ENCODE measurements around the gene RPRML. TPM values are rescaled to one million over a fixed set of nuclear protein-coding genes. Genes with fewer than 3 reads are reported as not detected.
"Not testable (repeated sequence)": the region's sequence is repeated elsewhere in the genome, so short reads cannot be mapped to it uniquely, and the experiment has no call there.

The RPRML gene
- total RNA-seq, result 0.09 TPM in 1 of 2 replicates, not detected in the other

DNA sequence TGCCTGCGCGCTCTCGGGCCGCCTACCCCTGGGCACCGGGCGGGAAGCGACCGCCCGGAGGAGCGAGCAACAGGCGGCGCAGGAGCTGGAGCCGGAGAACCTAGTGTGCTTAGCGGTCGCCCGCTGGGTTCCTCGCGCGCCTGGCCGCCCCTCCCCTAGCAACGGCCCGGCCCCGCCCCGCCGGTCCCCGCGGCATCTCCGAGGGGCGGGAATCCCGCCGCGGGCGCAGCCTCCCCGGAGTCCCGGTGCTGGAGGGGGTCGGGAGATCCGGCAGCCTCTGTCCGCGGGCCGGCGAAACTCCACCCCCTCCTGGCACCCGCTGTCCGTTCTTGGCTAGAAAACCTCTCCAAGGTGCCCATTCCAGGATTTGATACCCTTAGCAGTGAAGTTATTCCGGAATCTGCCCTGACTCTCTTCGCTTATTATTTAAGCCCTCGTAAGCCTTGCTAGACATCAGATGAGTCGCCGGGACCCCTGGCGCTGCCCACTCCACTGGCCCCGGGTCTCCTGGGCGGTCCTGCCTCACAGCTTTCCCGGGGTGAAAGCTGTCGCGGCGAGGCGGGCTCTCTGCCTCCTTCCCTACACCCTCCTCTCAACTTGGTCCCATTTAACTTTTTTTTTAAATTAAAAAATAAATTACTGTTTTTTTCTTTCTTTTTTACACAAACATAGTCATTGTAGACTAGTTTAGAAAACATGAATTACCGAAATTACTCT is at the start of gene RPRML:
Gene RPRML (minus strand): TSS at position 107 of the 717 bp plus-strand sequence. CDS start 246 bp downstream, outside the sequence.
- peak; percentile 43 for DNase-seq

DNA sequence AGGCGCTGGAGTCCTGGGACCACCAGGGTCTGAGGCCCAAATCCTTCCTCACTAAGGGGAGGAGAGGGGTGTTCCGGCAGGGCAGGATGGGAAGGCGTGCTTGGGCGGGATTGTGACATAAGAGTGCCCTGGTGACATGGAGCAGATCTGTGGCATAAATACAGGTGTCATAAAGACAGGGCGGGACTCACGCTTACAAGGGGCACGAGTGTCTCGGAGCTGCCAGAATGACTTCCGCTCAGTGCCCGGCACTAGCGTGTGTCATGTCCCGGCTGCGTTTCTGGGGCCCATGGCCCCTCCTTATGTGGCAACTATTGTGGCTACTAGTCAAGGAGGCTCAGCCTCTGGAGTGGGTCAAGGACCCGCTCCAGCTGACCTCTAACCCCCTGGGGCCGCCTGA is 37.9 kb upstream of the RPRML start:
- DNase-seq, result not testable (repeated sequence)

DNA sequence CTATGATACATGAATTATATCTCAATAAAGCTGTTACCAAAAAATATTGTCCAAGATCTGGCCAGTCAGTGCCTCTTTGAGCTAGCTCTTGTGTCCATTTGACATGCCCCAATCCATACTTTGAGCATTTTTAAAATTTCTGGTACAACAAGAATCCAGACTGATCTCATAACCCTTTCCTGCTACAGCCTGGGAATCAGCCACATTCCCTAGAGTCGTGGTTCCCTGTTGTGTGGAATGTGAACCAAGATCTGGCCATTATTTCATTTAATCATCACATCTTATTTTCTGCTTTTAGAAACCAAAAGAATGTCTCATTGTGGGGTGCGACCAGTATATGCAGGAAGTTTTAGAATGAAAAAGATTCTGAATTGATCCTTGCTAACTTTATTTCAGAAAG is 34.3 kb upstream of the RPRML start:
- DNase-seq, result no peak

DNA sequence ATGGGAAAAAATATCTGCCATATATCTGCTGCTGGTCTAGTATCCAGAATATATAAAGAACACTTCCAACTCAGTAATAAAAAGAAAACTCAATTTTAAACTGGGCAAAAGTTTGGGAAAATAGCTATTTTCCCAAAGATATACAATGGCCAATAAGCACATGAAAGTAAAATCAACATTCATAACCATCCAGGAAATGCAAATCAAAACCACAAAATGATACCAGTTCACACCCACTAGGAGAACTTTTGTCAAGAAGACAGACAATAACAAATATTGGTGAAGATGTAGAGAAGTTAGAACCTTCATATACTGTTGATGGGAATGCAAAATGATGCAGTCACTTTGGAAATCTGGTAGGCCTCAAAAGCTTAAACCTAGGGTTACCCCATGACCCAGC is 33.4 kb upstream of the RPRML start:
- no peak for DNase-seq

DNA sequence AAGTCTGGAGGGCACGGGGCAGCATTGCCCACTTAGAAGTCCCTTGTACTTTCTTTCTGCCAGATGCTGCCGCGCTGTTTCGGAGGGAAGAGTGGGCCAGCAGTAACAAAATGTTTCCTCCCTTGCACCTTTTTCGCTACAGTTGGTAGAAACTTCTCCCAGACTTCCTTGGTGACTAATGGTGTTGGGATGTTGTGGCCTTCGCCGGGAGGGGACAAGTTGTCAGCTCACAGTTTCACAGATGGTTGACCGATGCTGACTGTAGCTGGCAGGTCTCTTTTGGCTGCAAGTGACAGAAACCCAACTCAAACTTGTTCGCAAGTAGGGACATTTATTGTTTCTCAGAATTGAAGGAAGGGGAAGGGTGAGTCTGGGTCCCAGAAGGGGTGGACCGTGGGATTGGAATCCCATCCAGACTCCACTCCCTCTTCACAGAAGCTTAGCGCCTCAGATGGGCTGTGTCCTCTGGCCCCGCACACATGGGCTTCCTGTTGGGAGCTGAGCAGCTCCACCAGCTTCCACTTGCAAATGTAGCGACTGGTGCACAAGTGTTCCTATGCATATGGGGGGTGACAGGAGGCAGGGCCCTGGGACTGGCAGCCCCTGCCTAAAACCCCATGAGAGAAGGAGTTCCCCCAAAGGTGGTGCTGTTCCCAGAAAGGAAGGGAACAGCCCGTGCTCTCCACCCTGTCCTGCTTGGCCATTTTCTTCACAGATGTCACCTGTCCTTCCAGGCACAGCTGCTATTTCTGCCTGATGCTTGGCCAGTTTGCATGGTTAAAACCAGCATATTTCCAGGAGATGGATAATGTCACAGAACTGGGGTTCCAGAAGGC is 30.9 kb upstream of the RPRML start:
- DNase-seq, result no peak

DNA sequence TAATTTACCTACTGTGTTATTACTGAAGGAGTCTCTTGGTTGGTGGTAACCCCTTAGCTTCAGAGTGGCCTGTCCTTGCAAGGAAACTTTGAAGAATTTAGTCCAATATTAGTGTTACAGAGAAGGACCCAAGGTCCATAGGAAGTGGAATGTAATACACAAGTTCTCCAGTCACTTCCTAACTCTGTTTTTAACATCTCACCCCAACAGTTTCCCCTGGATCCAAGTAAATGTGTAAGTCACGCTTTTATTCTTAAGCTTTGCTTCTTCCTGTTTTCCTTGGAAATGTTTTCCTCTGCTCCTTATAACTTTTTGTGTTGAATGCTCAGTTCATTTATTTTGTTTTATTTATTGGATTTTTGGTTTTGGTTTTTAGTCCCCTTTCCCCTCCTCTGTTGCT is 25.9 kb upstream of the RPRML start:
- DNase-seq, result peak; percentile 50

DNA sequence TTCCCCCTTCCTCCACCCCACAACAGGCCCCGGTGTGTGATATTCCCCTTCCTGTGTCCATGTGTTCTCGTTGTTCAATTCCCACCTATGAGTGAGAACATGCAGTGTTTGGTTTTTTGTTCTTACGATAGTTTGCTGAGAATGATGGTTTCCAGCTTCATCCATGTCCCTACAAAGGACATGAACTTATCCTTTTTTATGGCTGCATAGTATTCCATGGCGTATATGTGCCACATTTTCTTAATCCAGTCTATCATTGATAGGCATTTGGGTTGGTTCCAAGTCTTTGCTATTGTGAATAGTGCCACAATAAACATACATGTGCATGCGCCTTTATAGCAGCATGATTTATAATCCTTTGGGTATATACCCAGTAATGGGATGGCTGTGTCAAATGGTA is 24.8 kb upstream of the RPRML start:
- not testable (repeated sequence) for DNase-seq

DNA sequence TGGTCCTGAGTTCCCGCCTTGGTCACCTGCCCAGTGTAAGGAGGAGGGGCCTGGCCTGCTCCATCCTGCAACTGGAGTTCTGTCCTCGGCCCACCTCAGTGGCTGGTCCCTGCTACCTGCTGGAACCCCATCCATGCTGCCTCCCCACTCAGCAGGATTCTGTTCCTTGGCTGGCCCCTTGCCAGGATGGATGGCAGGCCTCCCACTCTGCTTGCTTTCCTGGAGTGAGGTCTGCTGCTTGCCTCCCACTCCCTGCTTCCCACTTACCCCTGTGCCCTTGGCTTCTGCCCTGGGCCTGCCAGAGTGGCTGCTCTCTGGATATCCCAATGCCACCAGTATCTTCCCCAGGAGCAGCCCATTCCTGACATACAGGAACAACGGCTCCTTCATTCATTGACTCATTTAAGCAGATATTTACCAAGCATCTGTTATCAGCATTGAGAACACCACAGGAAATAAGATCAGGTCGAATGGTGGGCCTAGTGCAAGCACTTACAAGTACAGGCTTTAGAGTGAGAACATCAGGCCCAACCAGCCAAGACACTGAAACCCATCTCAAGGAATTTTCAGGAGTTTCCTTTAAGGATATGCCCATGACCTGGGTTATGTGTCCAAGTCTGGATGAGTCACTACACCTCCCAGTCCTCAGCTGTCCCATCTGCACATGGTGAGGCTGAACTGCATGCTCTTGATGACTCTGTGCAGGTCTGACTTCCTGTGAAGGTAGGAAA is 17.0 kb upstream of the RPRML start:
- peak; percentile 85 for DNase-seq

DNA sequence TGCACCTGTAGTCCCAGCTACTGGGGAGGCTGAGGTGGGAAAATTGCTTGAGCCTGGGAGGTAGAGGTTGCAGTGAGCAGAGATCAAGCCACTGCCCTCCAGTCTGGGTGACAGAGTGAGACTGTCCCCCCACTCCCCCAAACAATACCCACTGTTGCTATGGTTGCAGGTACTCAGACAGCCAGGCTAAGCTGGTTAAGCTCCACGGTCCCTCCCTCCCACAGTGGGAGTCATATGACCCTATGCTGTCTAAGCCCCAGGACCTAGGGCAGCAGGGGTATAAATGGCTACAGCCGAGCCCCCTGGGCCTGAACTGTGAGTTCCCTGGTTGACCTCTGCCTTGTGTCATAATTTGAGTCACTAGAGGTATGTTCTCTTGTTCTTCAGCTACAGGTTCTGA is 15.9 kb upstream of the RPRML start:
- DNase-seq, result no peak

DNA sequence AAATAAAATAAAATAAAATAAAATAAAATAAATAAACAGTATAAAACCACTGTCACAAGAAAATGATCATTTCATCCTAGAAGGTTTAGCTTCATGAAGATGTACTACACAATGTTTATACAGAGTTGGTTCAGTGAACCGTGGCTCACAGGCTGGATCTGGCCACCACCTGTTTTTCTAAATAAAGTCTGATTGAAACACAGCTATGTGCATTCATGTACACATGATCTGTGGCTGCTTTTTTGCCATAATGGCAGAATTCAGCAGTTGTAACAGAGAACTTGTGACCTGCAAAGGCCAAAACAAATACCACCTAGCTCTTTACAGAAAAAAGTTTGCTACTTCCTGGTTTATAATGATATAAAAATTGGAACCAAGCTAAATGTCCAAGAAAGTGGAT is 12.6 kb upstream of the RPRML start:
- DNase-seq, result no peak

DNA sequence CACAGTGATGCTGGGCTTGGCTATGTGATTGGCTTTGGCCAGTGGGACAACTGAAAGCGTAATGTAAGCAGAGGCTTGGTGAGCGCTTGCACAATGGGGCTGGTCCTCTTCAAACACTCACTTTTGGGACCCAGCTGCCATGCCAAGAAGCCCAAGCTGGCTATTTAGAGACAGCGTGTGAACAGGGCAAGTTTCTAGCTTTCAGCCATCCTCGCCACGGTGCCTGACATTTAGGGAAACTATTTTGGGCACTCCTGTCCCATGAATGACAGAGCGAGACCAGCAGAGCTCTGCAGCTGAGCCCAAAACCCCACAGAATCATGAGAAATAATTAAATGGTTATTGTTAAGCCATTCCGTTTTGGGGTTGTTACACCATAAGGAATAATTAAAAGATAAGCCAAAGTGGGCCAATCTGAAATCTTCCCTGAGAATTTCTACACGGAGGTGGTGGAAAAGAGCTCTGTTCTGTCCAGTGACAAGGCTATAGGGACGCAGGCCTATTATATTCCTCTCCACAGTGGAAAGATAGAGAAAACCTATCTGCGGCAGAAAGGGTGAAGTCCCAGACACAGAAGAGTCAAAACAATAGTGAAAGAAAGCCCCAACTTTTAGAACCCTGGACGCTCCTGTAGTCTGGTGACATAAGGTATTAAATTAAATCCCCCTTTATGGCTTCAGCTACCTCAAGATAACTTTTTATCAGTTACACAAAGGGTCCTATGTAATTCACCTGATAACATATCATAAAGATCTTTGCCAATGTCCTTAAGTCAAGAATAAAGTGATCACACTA is 10.8 kb upstream of the RPRML start:
- DNase-seq, result no peak

DNA sequence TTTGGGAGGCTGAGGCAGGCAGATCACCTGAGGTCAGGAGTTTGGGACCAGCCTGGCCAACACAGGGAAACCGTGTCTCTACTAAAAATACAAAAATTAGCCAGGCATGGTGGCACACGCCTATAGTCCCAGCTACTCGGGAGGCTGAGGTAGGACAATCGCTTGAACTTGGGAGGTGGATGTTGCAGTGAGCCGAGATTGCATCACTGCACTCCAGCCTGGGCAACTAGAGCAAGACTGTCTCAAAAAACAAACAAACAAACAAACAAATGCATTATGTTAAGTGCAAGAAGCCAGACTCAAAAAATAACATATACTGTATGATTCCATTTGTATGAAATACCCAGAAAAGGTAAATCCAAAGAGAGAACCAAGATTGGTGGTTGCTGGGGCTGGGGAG is 8.9 kb upstream of the RPRML start:
- DNase-seq, result not testable (repeated sequence)

DNA sequence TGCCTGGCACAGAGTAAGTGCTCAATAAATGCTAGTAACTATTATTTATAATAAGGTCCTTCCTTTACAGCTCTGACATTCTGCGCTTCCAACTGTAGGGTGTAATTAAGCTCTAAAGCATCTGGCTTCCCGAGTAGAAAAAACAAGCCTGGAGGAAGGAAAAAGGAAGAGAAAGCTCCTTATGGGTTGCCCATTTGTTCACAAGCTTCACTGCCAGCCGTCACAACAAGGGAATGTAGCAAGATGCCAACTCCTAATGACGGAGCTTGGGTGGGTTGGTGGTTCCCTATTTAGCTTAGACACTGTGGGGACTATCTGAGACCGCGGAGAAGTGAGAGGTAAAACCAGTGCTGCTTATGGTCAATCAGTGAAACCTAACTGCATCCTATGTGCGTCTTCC is 7.3 kb upstream of the RPRML start:
- DNase-seq, result peak; percentile 27

DNA sequence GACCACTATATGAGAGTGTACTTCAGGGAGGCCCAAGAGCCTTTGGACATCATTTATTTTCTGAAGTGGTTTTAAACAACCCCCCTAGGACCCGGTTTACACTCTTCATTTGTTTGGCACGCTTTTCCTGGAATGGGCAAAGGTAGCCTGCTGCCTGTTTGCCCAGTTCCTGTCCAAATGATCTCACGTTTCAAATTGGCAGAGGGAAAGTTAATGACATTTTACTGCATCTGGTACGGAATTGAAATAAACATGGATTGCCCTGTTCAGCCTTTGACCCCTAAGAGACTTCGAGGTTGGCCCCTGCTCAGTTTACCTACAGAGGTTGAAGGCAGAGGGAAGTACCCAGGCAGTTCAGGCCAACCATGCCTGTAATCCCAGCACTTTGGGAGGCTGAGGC is 5.8 kb upstream of the RPRML start:
- DNase-seq, result peak; percentile 78

DNA sequence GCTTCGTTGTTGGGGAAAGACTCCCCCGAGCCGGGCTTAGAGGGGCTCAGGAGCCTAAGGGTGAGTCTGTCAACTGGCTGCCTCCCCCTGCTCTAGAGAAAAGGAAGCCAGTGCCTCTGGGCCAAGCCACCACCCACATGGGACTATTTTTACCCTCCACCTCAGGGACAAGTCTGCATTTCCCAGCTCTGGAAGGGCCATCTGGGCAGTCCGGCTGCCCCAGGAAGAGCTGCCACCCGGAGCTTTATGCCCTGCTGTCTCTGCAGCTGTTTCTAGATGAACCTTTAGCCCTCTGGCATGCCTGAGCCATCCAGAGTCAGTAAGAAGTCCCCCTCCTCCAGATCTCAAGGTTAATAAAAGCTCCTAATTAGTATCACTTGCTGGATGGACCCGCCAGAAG is 5.3 kb upstream of the RPRML start:
- no peak for DNase-seq

DNA sequence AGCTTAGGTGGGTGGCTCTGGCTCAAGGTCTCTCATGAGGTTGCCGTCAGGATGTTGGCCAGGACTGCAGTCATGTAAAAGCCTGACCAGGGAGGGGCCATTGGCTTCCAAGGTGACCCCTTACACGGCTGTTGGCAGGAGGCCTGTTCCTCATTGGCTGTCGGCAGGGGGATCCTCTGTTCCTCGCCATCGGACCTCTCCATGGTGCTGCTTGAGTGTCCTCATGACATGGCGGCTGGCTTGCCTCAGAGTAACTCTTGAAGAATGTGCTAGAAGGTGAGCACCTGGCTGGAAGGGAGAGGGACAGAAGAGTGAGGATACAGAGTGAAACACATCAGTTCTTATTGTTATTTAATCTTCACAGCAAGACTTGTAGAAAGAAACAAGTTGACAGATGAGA is 4.7 kb upstream of the RPRML start:
- DNase-seq, result no peak

DNA sequence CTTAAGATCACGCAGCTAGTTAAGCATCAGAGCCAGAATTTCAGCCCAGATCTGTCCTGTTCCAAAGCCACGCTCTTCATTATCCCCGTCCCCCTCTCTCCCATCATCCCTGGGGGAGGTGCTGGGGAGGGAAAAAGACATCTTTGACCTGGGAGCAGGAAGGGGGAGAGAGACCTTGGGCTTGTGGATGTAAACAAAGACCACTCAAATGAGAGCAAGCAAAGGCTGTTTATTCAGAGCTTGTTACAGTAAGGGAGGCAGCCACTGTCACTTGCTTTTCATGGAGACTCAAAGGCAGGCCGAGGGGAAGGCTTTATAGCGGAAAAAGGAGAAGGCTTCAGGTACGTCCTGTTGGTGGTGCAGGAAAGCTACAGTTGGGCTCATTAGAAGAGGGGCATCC is 3.5 kb upstream of the RPRML start:
- DNase-seq, result no peak

DNA sequence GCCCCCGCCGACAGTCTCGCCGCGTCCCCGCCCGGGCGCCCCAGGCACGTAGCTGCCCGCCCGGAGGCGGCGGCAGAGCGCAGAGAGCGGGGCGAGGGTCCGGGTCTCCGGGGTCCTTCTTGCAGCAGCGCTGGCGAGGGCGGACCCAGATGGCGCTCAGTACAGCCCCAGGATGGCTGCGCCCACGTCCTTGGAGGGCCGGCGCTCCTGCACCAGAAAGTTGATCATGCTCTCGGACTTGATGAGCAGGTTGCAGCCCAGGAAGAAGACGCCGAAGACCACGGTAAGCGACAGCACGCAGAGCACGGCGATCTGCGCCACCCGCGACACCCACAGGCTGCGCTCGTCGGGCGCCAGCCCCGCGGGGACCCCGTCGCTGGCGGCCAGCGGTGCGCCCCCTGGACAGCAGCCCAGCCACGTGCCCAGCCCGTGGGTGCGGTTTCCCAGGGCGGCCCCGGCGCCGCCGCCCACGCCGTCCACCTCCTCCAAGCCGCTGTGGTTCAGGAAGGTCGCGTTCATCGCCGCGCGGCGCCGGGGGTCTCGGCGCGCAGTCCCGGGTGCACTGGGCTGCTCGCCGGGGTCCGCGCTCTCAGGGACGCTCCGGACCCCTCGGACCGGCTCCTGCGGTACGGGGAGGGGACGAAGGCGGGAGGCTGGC is 435 bp downstream of the RPRML start:
- DNase-seq, result no peak

DNA sequence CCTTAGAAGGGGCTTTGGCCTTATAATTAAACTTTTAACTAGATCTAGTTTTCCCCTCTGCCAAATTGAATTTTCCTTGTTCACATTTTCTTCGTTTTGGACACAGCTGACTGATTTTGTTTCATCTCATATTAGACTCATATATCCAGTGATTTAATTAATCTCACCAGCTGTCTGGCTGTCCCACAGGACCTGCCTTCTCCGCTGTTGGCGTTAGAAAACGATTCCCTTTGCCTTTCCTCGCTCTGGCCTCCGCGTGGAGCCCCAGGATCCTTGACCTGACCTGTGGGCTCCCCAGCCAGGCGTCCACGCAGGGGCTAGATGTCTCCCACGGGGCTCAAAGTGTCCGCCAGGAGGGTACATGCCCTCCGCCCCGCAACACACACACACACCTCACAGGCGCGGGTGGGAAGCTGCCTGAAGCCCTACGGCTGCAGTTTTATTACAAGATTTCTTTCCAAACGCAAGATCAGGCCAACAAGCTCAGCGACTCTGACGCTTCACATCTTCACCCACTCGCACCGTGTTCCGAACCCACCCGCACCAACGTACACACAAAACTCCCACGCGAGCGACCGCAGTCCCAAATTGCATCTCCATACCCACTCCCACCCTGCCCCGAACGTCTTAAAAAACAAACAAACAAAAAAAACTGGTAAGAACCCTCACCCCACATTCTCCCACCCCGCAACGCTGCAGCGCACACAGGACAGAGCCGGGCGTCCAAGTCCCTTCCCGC is 1.1 kb downstream of the RPRML start:
- no peak for DNase-seq

DNA sequence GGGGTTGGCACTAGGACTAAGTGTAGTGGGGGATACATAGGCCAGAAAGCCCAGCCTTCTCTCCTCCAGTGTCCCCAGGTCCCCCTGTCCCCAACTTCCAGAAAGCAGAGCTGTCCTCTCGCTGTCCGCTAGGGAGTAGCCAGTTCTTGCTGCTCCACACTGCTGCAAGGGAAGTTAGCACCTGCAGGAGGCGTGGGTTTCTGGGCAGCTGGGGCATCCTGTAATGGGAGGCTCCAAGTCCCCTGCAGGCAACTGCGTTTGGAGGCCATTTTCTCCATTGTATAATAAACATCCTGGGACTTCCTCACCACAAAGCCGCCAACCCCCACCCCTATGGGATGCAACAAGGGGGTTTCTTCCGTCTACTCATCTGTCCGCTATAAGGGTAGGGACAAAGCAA is 1.7 kb downstream of the RPRML start:
- DNase-seq, result peak; percentile 67

DNA sequence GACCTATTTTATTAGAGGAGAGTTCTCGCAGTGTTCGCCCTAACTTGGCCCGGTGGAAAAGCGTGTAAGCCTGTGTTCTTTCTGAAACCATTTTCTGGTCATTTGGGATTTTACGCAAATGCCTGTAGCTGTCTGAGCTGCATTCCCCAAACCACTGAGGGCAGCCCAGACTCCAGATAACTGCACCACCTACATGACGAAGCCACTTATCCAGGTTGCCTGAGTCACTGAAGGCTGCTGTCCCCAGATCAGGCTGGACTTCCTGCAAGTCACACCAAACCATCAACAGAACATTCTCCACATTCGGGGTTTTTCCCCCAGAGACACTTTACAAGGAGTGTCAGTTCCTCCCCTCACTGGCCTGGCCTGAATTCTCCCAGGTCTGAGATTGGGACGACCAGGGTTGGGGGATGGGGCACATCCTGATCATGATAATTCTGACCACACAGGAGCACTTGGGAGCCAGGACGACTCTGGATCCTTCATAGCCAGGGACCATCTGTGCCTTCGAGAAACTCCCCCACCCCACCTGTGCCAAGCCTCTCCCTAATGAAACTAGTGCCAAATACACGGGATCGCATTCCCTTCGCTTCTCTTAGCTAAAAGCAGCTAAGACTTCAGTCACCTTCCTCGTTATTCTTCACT is 2.3 kb downstream of the RPRML start:
- no peak for DNase-seq

Data from dermis blood vessel endothelial cell (primary cell).